Raji (cell line): Measurements from ENCODE around the gene PCDH12.

Experiments used
- POLR2A ChIP-seq: IDR thresholded peaks from 2 replicates; pipeline ENCODE4 v1.6.1; 2011; ENCODE audit warnings: low read depth, low read length, control low read depth; ENCODE audit not compliant: insufficient read depth

Gene PCDH12

GRCh38 chr5:141902015-141902814 lies 55.8 kb downstream of the PCDH12 start:
- no peak for TF ChIP-seq POLR2A

GRCh38 chr5:141898448-141899049 lies 59.5 kb downstream of the PCDH12 start:
- TF ChIP-seq POLR2A = no peak

DNA sequence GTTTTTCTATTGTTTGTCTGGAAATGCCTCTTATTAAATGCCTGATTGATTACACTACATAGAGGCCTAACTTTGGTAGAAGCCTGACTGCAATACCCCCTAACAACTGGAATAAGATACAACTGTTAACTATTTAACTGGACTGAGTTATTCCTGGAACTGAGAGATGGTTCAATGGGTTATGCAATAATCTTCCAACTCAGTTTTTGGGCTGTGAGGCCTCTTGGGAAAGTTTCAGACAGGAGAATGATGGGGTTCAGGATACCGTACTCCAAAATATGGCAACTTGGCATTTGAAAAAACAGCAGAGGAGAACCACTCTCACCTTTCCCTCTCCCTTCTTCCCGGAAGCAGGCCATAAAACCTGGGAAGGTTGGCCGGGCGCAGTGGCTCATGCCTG lies 60.6 kb downstream of the PCDH12 start:
- TF ChIP-seq POLR2A = no peak
